ENCODE data around the gene SLC47A1.

DNA sequence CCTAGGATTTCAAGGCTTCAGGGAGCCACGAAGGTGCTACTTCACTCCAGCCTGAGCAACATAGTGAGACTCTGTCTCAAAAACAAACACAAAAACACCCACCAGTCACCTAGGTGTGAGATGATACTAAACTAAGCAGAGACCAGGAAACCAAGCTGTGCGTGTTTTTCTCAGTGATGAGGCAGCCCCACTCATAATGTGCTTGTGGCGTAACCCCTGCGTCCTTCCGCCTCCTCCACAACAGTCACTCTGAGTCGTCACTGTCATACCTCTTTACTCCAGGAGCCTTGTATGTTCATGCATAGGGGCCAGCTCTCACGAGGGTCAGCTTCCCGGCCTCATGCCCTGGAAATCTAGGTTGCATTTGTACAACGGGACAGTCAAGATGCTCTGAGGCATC is 31.1 kb upstream of the SLC47A1 start:
- no peak for TF ChIP-seq GATA2 (IDR thresholded peaks at IDR 0.05; ENCODE audit: low read depth, low read length)
- TF ChIP-seq GATA3 (IDR thresholded peaks at IDR 0.05; ENCODE audit: low read depth, low read length) = no peak

All from SH-SY5Y (cell line).